Motor neuron (in vitro differentiated cells): ENCODE results near the gene ZNF740. TPM values are rescaled to one million over a fixed set of nuclear protein-coding genes. Genes with fewer than 3 reads are reported as not detected.

ENCODE experiments used
- ATAC-seq, 8 experiments: fragments of 200-7000 bp; cut with Tn5 transposase; replicated peaks in 6 of 8; 2 replicates each; pipeline ENCODE4 v1.8.0; 2021; ENCODE audit warnings: mild to moderate bottlenecking in 8 of 8, moderate library complexity in 8 of 8
- H3K27ac ChIP-seq, 2 donors: fragments of 250-450 bp; sonication (Bioruptor Pico); 2 replicates each; pipeline ENCODE4 v1.9.0; 2021; ENCODE audit warnings: antibody characterized with exemption in 2 of 2, mild to moderate bottlenecking in 2 of 2, moderate library complexity in 1 of 2
- H3K4me1 ChIP-seq, 2 donors: fragments of 250-450 bp; sonication (Bioruptor Pico); replicated peaks in 1 of 2; 2 replicates each; pipeline ENCODE4 v1.6.1; 2021; ENCODE audit warnings: antibody characterized with exemption in 2 of 2, mild to moderate bottlenecking in 2 of 2, moderate library complexity in 1 of 2
- H3K4me3 ChIP-seq, 5 donors: fragments of 250-450 bp; sonication (Bioruptor Pico); 2 replicates each; pipeline ENCODE4 v1.9.0; 2021; ENCODE audit warnings: antibody characterized with exemption in 5 of 5, mild to moderate bottlenecking in 5 of 5, moderate library complexity in 4 of 5
- WGBS, 10 experiments: fragments of 450-650 bp; shearing (Covaris generic); methylation state at CpG; one replicate each; pipeline ENCODE4 v1.0.0; 2022; 5-methylcytosine and 5-hydroxymethylcytosine counted together
- in situ Hi-C, 9 experiments: fragments of 400-800 bp; cut with MboI; loops; one replicate each; pipeline ENCODE4 v1.15.0; 2021; ENCODE audit warnings: low sequenced_read_pairs in 9 of 9, low pct_unique_long_range_greater_than_20kb in 2 of 9; ENCODE audit not compliant: unreplicated experiment in 9 of 9
- total RNA-seq, 8 experiments: library from RNA; unstranded; fragments of 300-600 nt; gene quantifications; 2 replicates each; pipeline versions ENCODE4 v1.2.3 to v1.2.4, GENCODE V29; 2022

The ZNF740 gene
- total RNA-seq, 8 experiments from 2014 or later, result 13.8 to 39.8 (median 19.1) TPM

- Histone ChIP-seq H3K4me3 (no peak overlapping the region), H3K27ac (no peak overlapping the region), H3K4me1 (no peaks in the 10 kb centered on the region)
- in situ Hi-C loops, result loop anchor here in 1 of 9 experiments (25.0 kb wide), 1 partner anchor 95 kb away; the partner anchor contains the start of genes MYG1 and PFDN5
- no peak for ATAC-seq
- 82 to 100% (median 85%) methylated on average over 2 to 7 of the region's 14 CpGs; no CpG with 5 or more reads in 7 of the 10 experiments for WGBS, 10 experiments
These were observed 11.5 kb downstream of the ZNF740 start for GRCh38 chr12:53191885-53192530.

GRCh38 chr12:53192531-53193021, 12.1 kb downstream of the ZNF740 start:
- in situ Hi-C loops, result loop anchor here in 1 of 9 experiments (25.0 kb wide), 1 partner anchor 95 kb away; the partner anchor contains the start of genes MYG1 and PFDN5
- Histone ChIP-seq H3K4me1 (no peaks in the 10 kb centered on the region), H3K27ac (no peak overlapping the region), H3K4me3 (no peak overlapping the region)
- WGBS, 10 experiments, result 75 to 100% (median 94%) methylated on average over 2 to 5 of the region's 14 CpGs; no CpG with 5 or more reads in 6 of the 10 experiments
- no peak for ATAC-seq

GRCh38 chr12:53193040-53193439, 12.5 kb downstream of the ZNF740 start:
- 80 to 100% (median 88%) methylated on average over 1 to 6 of the region's 9 CpGs; no CpG with 5 or more reads in 7 of the 10 experiments for WGBS, 10 experiments
- Histone ChIP-seq H3K4me1 (no peaks in the 10 kb centered on the region), H3K4me3 (no peak overlapping the region), H3K27ac (no peak overlapping the region)
- no peak for ATAC-seq
- in situ Hi-C loops, result loop anchor here in 1 of 9 experiments (25.0 kb wide), 1 partner anchor 94 kb away; the partner anchor contains the start of genes MYG1 and PFDN5

GRCh38 chr12:53193985-53194716, 13.6 kb downstream of the ZNF740 start:
- Histone ChIP-seq H3K27ac (no peak overlapping the region), H3K4me1 (no peaks in the 10 kb centered on the region), H3K4me3 (no peak overlapping the region)
- in situ Hi-C loops, result loop anchor here in 1 of 9 experiments (25.0 kb wide), 1 partner anchor 93 kb away; the partner anchor contains the start of genes MYG1 and PFDN5
- ATAC-seq, result no peak
- WGBS, 10 experiments, result 20 to 80% (median 62%) methylated on average over 1 to 11 of the region's 11 CpGs; no CpG with 5 or more reads in 4 of the 10 experiments

- Histone ChIP-seq H3K4me3 (no peak overlapping the region), H3K27ac (no peak overlapping the region), H3K4me1 (no peaks in the 10 kb centered on the region)
- 67 to 100% (median 83%) methylated on average over 1 of the region's 1 CpG; no CpG with 5 or more reads in 7 of the 10 experiments for WGBS, 10 experiments
- in situ Hi-C loops, result loop anchor here in 1 of 9 experiments (25.0 kb wide), 1 partner anchor 92 kb away; the partner anchor contains the start of genes MYG1 and PFDN5
- ATAC-seq, result no peak
These were observed 14.5 kb downstream of the ZNF740 start for GRCh38 chr12:53194973-53195372.

GRCh38 chr12:53195516-53196420, 15.2 kb downstream of the ZNF740 start:
- in situ Hi-C loops, result loop anchor here in 1 of 9 experiments (25.0 kb wide), 1 partner anchor 92 kb away; the partner anchor contains the start of genes MYG1 and PFDN5
- WGBS, 10 experiments, result 20 to 100% (median 60%) methylated on average over 1 to 4 of the region's 10 CpGs; no CpG with 5 or more reads in 1 of the 10 experiments
- Histone ChIP-seq H3K27ac (no peak overlapping the region), H3K4me1 (no peaks in the 10 kb centered on the region), H3K4me3 (no peak overlapping the region)
- no peak for ATAC-seq

- in situ Hi-C loops, result loop anchor here in 1 of 9 experiments (25.0 kb wide), 1 partner anchor 91 kb away; the partner anchor contains the start of genes MYG1 and PFDN5
- Histone ChIP-seq H3K4me3 (no peak overlapping the region), H3K27ac (no peak overlapping the region), H3K4me1 (no peaks in the 10 kb centered on the region)
- WGBS, 10 experiments, result 57 to 100% (median 85%) methylated on average over 1 to 6 of the region's 14 CpGs; no CpG with 5 or more reads in 3 of the 10 experiments
- no peak for ATAC-seq
These were observed 16.0 kb downstream of the ZNF740 start for GRCh38 chr12:53196486-53196885.

GRCh38 chr12:53197011-53197640, 16.6 kb downstream of the ZNF740 start:
- no peaks in the 10 kb centered on the region for H3K4me1 ChIP-seq
- H3K27ac ChIP-seq, result no peak overlapping the region
- ATAC-seq, result peak in 3 of 8 experiments; percentile 4 to 26 (median 8)
- H3K4me3 ChIP-seq, result no peak overlapping the region
- in situ Hi-C loops, result loop anchor here in 1 of 9 experiments (25.0 kb wide), 1 partner anchor 90 kb away; the partner anchor contains the start of genes MYG1 and PFDN5
- 40 to 100% (median 83%) methylated on average over 1 to 10 of the region's 19 CpGs; no CpG with 5 or more reads in 3 of the 10 experiments for whole genome bisulfite sequencing, 10 experiments

GRCh38 chr12:53198486-53199110, 18.1 kb downstream of the ZNF740 start:
- no peak overlapping the region for H3K27ac ChIP-seq
- no peaks in the 10 kb centered on the region for H3K4me1 ChIP-seq
- ATAC-seq, result peak in 1 of 8 experiments; percentile 5
- 60 to 100% (median 91%) methylated on average over 1 to 2 of the region's 5 CpGs; no CpG with 5 or more reads in 2 of the 10 experiments for WGBS, 10 experiments
- H3K4me3 ChIP-seq, result no peak overlapping the region
- in situ Hi-C loops, result loop anchor here in 1 of 9 experiments (25.0 kb wide), 1 partner anchor 89 kb away; the partner anchor contains the start of genes MYG1 and PFDN5

GRCh38 chr12:53199700-53200099, 19.2 kb downstream of the ZNF740 start:
- H3K4me3 ChIP-seq, result no peak overlapping the region
- in situ Hi-C loops, result loop anchor here in 1 of 9 experiments (25.0 kb wide), 1 partner anchor 88 kb away; the partner anchor contains the start of genes MYG1 and PFDN5
- WGBS, 10 experiments, result 67 to 83% (median 75%) methylated on average over 1 to 2 of the region's 3 CpGs; no CpG with 5 or more reads in 5 of the 10 experiments
- H3K4me1 ChIP-seq, result no peaks in the 10 kb centered on the region
- H3K27ac ChIP-seq, result no peak overlapping the region
- no peak for ATAC-seq

GRCh38 chr12:53200107-53200457, 19.6 kb downstream of the ZNF740 start:
- 80% methylated on average over 1 of the region's 2 CpGs; no CpG with 5 or more reads in 9 of the 10 experiments for WGBS, 10 experiments
- Histone ChIP-seq H3K4me1 (no peaks in the 10 kb centered on the region), H3K4me3 (no peak overlapping the region), H3K27ac (no peak overlapping the region)
- in situ Hi-C loops, result no loop called here
- ATAC-seq, result no peak
